Smooth muscle cell (in vitro differentiated cells): ENCODE data around the gene ATP11B. TPM values are rescaled to one million over a fixed set of nuclear protein-coding genes. Genes with fewer than 3 reads are reported as not detected.

Source experiments
- DNase-seq: peaks from one replicate; lab custom pipeline; 2025; ENCODE audit not compliant: unreplicated experiment; lab: John Stamatoyannopoulos, UW
- H2AFZ ChIP-seq: fragments of 200-600 bp; sonication (generic); 2 replicates; pipeline ENCODE4 v1.6.0; 2016; ENCODE audit warnings: antibody characterized with exemption, low read depth, mild to moderate bottlenecking
- H3F3A ChIP-seq: fragments of 200-600 bp; sonication (generic); 2 replicates; pipeline ENCODE4 v1.6.0; 2017; ENCODE audit warnings: antibody characterized with exemption, low read depth
- H3K27ac ChIP-seq: fragments of 200-600 bp; sonication (generic); 2 replicates; pipeline ENCODE4 v1.5.1; 2016; ENCODE audit warnings: low read depth, mild to moderate bottlenecking
- H3K27me3 ChIP-seq: fragments of 200-600 bp; sonication (generic); 2 replicates; pipeline ENCODE4 v1.6.1; 2016; ENCODE audit warnings: low read depth, mild to moderate bottlenecking
- H3K36me3 ChIP-seq: fragments of 200-600 bp; sonication (generic); 2 replicates; pipeline ENCODE4 v1.5.1; 2016; ENCODE audit warnings: low read depth
- H3K4me1 ChIP-seq: fragments of 200-600 bp; sonication (generic); 2 replicates; pipeline ENCODE4 v1.5.1; 2016; ENCODE audit warnings: low read depth
- H3K4me2 ChIP-seq: fragments of 200-600 bp; sonication (generic); 2 replicates; pipeline ENCODE4 v1.6.0; 2016; ENCODE audit warnings: mild to moderate bottlenecking
- H3K4me3 ChIP-seq: fragments of 200-600 bp; sonication (generic); 2 replicates; pipeline ENCODE4 v1.5.1; 2016; ENCODE audit warnings: mild to moderate bottlenecking
- H3K79me2 ChIP-seq: fragments of 200-600 bp; sonication (generic); 2 replicates; pipeline ENCODE4 v1.6.0; 2016; ENCODE audit warnings: low read depth, mild to moderate bottlenecking
- H3K9ac ChIP-seq: fragments of 200-600 bp; sonication (generic); 2 replicates; pipeline ENCODE4 v1.6.0; 2016; ENCODE audit warnings: low read depth
- H3K9me3 ChIP-seq: fragments of 200-600 bp; sonication (generic); replicated peaks from 2 replicates; pipeline ENCODE4 v1.5.1; 2016; ENCODE audit warnings: low read depth
- H4K20me1 ChIP-seq: fragments of 200-600 bp; sonication (generic); 2 replicates; pipeline ENCODE4 v1.6.0; 2016; ENCODE audit warnings: low read depth
- CTCF ChIP-seq: fragments of 200-600 bp; sonication (generic); IDR thresholded peaks from 2 replicates; pipeline ENCODE4 v1.5.1; 2017; ENCODE audit warnings: borderline replicate concordance, mild to moderate bottlenecking, antibody characterized with exemption; ENCODE audit not compliant: insufficient read depth, poor library complexity, severe bottlenecking
- WGBS: methylation state at CpG from one replicate; pipeline ENCODE4 v1.1.7; 2016; ENCODE audit warnings: low lambda C conversion rate; 5-methylcytosine and 5-hydroxymethylcytosine counted together
- polyA plus RNA-seq: library from polyadenylated mRNA; unstranded; fragments of >200 nt; fragmentation: Nextera tagmentation; extraction: Ambion mirVana; gene quantifications from 2 replicates; pipeline ENCODE4 v1.2.1, GENCODE V29; 2016
- total RNA-seq: library from RNA; depleted of rRNA; stranded (reverse); fragments of >200 nt; gene quantifications from 2 replicates; pipeline ENCODE4 v1.2.3, GENCODE V29; 2014

Gene ATP11B
- total and polyA plus RNA-seq, 2 experiments from 2014 or later, result 12.0 to 48.7 TPM

GRCh38 chr3:182786564-182787196 is 6.6 kb upstream of the ATP11B start:
- Histone ChIP-seq H3K4me1 (no peaks in the 10 kb centered on the region), H3K27ac (no peak overlapping the region), H3F3A (no peaks in the 10 kb centered on the region), H2AFZ (no peak overlapping the region), H3K27me3 (peaks cover 7% of the 10 kb centered on the region), H4K20me1 (no peaks in the 10 kb centered on the region), H3K4me3 (no peak overlapping the region), H3K9me3 (no peaks in the 10 kb centered on the region), H3K9ac (no peak overlapping the region), H3K36me3 (no peaks in the 10 kb centered on the region), H3K79me2 (no peaks in the 10 kb centered on the region), H3K4me2 (no peak overlapping the region)
- TF ChIP-seq CTCF, result no peak
- DNase-seq, result no peak
- WGBS, result 82% methylated on average over 5 of the region's 5 CpGs

DNA sequence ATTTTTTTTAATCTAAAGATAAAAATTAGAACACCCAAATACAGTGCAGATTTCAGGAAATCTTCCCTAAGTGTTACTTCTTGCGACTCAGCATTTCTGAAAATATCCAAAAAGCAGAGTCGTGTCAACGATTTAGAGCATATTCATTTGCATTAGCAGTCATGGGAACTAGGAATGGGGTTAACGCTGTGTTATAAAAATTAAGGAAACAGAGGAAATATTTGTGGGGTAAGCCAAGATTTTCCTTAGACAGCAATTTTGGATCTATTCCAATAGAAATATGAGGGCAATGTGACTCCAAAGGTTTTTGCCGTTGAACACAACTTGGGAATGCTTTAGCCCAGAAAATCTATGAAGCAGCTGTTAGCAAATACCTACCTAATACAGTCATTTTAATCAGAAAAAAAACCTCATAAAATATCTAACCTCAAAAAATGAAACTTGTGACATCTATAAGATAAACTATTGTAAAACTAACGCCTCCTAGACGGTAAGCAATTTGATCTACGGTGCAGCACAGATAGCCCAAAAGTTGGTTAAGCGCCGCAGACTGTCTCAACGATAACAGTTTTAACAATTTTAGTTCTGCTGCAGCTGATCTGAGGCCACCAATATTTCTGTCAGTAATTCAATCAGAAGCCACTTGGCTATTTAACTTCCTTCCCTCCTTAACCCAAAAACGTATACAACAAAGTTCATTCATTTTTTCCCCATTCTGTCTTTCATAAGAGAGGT is 5.8 kb upstream of the ATP11B start:
- no peaks in the 10 kb centered on the region for H3K79me2 ChIP-seq
- no peak overlapping the region for H2AFZ ChIP-seq
- no peak for DNase-seq
- no peak overlapping the region for H3K27ac ChIP-seq
- H3K27me3 ChIP-seq, result peaks cover 7% of the 10 kb centered on the region
- H4K20me1 ChIP-seq, result no peaks in the 10 kb centered on the region
- no peak overlapping the region for H3K4me2 ChIP-seq
- H3K4me3 ChIP-seq, result no peak overlapping the region
- H3F3A ChIP-seq, result no peaks in the 10 kb centered on the region
- WGBS, result 91% methylated on average over 12 of the region's 12 CpGs
- no peak overlapping the region for H3K9ac ChIP-seq
- no peaks in the 10 kb centered on the region for H3K36me3 ChIP-seq
- no peaks in the 10 kb centered on the region for H3K4me1 ChIP-seq
- no peak for TF ChIP-seq CTCF
- H3K9me3 ChIP-seq, result no peaks in the 10 kb centered on the region

DNA sequence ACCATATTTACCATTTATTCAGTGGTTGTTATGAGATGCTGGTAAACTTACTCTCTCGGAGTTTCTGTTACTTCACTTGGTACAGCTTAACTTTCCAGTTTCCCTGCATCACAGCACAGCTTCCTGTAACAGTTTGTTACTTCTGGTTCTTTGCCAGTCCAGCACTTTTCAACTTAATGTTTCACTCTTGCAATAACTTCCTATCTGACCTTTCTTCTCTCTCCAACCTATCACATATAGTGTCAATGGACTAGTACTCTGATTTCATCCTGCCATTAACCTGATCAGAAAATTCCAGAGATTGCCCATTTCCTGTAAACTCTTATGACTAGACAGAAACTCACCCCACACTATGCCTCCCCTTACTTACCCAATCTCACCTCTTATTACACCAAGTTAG is 3.9 kb upstream of the ATP11B start:
- TF ChIP-seq CTCF, result no peak
- no peak overlapping the region for H3K4me2 ChIP-seq
- H3K79me2 ChIP-seq, result peaks cover under 1% of the 10 kb centered on the region
- no peak overlapping the region for H2AFZ ChIP-seq
- H3K4me1 ChIP-seq, result no peaks in the 10 kb centered on the region
- 76% methylated on average over 1 of the region's 1 CpG for WGBS
- H3K4me3 ChIP-seq, result no peak overlapping the region
- H3K27me3 ChIP-seq, result peaks cover 7% of the 10 kb centered on the region
- no peaks in the 10 kb centered on the region for H3K36me3 ChIP-seq
- H4K20me1 ChIP-seq, result peaks cover under 1% of the 10 kb centered on the region
- no peak overlapping the region for H3K9ac ChIP-seq
- no peak overlapping the region for H3K27ac ChIP-seq
- DNase-seq, result no peak
- no peaks in the 10 kb centered on the region for H3K9me3 ChIP-seq
- no peaks in the 10 kb centered on the region for H3F3A ChIP-seq
